Measurements from ENCODE around the gene LMBR1.
"Not testable (repeated sequence)": the region's sequence is repeated elsewhere in the genome, so short reads cannot be mapped to it uniquely, and the experiment has no call there.

Gene LMBR1

DNA sequence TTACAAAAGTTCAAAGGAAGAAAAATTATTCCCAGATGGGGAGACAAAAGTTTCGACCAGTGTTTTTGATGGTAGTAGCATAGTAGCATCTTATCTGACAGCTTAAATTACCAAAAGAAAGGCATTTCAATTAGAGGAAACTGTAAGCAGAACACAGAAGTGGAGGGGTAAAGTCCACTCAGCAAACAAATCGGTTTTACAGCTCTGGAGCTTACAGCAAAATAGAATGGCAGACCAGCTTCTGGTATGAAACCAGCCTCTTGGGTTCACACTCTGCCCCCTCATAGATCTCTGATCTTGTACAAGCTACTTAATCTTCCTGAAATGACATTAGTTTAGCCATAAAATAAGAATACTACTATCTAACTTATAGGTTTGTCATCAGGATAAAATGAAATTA is 133.8 kb downstream of the LMBR1 start:
- no peak for DNase-seq (ENCODE audit: low read depth, low spot score)

DNA sequence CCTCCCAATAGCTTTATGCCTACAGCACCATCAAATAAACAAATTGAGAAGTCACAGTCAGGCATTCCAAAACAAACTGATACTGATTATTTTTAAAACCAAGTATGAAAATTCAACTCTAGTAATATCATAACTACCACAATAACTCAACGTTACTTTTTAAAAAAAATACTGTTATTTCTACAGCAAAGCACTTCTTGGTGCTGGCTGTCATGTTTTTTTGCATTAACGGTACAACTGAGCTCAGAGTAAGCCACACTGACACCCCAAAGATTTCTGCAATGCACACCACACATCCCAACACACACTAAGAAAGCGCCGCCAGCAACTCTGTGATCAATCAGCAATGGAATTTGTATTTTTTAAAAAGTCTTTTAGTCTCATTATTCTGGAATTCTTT is 138.8 kb downstream of the LMBR1 start:
- DNase-seq (ENCODE audit: low read depth, low spot score), result no peak

DNA sequence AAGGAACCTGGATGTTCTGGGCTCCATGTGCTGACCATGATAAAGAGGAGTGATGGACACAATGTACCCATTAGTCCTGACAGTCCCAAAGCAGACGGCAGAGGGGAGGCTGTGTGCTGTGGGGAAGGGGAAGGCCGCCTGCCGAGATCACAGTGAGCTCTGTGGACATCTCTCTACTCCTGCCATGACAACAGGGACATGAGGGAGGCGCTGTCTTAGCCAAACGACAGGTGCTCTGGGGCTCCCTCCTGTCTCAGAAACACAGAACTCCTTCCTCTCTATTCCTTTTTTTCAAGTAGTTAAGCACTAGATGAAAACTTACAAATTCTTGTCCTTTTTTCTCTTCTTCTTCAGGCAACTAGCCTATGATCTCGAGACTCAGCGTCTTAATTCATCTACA is 139.4 kb downstream of the LMBR1 start:
- no peak for DNase-seq (ENCODE audit: low read depth, low spot score)

DNA sequence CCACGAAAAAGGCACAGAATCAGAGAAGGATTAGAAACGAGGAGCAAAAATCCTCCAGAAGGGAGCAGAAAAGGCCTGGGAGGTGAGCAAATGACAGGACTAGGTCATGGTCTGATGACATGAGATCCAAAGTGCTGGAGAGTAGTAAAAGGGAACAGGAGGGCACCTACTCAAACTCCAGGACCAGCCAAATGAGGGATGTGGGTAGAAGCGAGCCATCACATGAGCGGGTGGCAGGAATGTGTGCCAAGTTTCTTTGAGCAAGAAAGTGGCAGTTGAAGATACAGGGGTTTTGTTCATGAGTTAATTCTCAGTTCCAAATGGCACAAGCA is 139.8 kb downstream of the LMBR1 start:
- no peak for DNase-seq (ENCODE audit: low read depth, low spot score)

DNA sequence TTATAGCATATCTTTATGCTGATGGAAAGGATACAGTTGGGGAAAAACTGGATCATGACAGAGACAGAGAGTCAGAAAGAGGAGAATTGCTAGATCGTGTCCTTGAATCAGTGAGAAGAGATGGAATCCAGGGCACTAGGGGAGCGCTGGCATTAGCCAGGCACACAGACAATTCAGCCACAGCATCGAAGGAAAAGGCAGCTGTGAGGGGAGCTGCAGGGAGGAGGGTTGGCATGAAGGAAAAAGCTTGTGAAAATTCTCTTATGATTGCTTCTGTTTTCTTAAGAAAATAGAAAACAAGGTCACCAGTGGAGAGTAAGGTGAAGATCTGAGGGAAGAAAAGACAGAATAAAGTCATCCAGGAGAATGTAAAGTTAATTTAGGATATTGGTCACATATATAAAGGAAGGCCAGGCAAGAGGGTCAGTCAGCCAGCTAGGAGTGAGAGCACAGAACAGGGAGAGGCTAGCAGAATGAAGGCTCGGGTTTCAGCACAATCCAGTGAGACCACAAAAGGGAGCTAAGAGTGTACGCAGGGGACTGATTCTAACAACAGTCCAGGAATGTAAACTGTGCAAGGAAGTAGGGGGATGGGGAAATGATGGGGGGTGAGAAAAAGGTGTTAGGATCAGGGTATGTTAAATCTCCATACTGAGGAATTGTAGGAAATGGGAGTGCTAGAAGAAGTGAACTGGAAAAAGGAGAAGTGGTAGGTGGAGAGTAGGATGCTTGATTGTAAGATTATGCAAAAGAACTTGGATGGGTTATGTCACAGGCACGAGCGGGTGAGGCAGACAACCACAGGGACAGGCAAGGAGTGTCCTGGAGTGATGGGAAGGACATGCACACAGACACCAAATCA is 140.4 kb downstream of the LMBR1 start:
- DNase-seq (ENCODE audit: low read depth, low spot score), result no peak

DNA sequence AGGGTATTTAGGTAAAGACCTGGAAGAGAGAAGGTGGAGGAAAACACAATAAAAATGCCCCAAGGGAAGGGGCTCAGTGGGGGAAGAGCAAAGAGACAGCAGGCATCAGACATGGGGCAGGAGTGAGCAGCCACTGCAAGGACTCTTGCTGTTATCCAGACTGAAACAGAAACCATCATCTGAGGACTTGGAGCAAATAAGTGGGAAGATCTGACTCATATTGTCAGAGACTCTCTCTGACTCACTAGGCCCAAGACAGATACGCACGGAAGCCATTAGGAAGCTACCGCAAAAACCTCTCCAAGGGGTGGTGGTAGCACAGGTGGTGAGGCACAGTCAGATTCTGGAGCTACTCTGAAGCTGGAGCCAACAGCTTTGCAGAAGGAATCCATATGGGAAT is 141.7 kb downstream of the LMBR1 start:
- no peak for DNase-seq (ENCODE audit: low read depth, low spot score)

DNA sequence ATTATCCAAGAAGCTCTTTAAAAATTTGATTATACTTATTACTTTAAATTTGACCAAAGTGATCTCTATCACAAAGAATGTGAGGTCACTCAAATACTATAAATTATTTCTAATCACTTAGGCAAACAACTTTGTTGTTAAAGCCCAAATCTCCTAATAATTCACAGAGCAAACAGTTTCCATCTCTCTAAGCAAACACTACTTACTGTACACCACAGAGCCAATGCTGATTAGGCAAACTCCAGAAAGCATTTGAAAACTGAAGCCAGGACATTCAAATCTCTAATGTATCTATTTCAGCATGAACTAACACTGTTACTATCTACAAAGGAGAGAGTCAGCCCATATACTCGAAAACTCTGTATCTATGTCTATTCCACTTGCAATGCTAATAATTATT is 145.3 kb downstream of the LMBR1 start:
- DNase-seq (ENCODE audit: low read depth, low spot score), result no peak

DNA sequence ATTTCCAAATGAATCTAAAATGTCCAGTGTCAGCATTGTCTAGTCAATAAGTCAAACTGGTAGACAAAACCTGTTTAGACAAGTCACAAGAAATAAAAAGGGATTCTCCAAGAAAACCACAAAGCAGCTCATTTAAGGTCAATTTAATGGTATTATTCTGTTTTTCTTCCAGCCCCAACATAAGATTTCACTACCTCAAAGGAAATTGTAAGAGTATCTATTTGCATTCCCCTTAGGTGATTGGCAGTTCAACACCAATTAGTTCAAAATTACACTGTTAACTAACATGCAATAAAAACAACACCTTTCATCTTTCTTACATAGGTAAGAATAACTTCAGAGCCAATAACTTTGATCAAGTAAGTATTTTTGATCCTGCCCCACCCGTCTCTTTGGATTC is 146.1 kb downstream of the LMBR1 start:
- DNase-seq (ENCODE audit: low read depth, low spot score), result no peak

DNA sequence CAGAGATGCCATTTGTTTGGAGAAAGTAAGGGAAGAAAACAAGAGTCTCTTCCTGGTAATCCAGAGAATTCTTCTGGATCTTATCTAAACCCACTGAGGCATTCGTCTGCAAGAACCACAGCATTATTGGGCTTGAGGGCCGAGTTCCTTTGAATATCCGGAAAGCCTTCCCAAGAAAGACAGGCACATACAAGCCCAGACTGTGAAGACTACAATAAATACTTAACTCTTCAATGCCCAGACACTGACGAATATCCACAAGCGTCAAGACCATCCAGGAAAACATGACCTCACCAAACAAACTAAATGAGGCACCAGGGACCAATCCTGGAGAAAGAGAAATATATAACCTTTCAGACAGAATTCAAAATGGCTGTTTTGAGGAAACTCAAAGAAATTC is 153.4 kb downstream of the LMBR1 start:
- no peak for DNase-seq (ENCODE audit: low read depth, low spot score)

DNA sequence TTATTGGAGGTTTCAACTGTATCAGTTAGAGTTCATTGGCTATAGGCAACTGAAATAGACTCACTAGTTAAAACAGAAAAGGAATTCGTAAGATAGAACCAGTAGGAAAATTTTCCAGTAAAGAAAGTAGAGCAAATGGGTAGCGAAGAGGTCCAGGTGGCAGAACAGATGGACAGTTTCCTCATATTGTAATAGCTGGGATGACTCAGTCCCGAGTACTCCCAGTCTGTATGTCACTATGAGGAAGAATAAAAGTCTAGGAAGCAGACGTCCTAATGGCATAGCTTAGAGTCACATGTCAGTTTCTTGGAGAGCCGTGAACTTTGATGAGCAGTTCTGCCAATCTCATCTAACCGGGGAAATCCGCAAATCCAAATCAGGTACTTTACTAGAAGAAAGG is 157.1 kb downstream of the LMBR1 start:
- no peak for DNase-seq (ENCODE audit: low read depth, low spot score)

DNA sequence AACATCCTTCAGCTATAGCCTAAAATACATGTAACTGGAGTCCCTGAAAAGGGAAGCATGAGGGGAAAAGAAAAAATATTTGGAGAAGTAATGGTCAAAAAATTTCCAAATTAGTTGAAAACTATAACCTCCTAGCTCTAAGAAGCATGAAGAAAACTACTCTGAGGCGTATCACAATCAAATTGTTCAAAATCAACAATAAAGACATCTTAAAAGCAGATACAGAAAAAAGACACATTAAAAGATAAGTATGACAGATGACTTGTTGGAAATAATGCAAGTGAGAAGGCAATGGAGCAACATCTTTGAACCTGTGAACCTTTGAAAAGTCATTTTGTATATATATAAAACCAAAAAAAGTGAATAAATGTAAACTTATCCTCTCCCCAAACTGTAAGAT is 159.3 kb downstream of the LMBR1 start:
- no peak for DNase-seq (ENCODE audit: low read depth, low spot score)

DNA sequence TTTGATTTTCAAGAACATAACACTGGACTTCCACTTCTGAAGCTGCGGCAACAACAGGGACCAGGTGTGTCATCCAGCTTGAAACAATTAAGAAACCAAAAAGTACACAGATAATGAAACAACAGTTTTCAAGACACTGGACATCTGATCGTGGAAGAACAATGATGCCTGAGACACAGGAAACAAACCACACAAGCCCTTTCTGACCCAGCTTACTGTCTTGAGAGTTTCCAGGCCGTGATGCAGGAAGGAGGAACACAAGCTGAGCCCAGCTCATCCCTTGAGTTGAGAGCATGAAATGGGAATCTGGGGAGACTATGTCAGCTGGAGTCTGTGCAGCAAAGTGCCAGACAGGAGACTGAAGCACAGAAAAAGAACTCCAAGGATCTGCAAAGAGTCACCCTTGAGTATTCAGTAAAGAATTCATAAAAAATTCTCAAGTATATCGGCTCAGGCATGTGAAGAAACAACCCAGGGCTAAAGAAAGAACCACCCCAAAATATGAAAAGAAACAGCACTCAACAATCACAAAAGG is 160.8 kb downstream of the LMBR1 start:
- no peak for DNase-seq (ENCODE audit: low read depth, low spot score)

DNA sequence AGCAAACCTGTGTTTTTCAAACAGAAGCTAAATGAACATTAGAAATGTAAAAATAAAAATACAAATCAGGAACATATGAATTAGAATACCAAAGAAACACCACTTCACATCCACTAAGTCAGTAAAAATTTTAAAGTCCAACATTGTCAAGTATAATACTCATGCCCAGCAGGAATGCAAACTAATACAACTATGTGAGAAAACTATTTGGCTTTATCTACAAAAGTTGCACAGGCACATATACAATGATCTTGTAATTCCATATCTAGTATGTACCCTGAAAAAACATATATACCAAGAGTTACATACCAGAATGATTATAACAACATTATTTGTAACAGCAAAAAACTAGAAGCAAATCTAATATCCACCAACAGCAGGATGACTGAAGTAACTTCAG is 161.3 kb downstream of the LMBR1 start:
- DNase-seq (ENCODE audit: low read depth, low spot score), result no peak

DNA sequence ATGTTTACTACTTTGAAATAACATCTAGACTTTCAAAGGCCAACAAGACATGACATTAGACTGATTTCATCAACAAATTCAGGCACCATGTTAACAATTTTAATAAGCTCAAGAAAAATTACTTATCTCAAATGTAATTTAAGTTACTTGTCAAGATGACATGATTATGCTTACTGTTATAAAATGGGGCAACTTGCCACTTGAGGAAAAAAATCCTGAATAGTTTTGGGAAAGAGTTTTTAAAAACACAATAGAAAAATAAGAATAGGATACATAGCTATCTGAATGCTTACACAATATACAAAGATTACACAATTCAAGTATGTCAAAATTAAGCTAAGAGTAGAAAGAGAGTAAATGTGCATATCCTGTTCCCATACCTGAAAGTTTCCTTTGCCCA is 167.0 kb downstream of the LMBR1 start:
- DNase-seq (ENCODE audit: low read depth, low spot score), result no peak

DNA sequence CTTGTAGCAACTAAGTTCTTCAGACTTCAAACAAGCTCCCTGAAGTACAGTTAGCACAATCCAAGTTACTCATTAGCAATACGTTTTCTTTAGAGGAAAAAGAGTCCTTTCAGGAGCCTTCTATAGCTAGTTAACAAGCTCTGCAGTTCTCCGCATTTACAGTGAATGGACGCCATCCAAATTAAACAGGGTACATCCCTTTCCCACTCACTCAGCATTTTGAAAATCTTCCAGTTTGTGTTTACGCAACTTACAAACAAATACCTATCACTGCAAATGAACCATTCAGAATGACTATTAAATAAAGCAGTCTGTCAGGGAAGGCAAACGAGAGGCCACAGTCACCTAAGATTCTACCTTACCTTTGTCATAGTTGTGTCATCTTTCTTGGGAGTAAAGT is 167.9 kb downstream of the LMBR1 start:
- DNase-seq (ENCODE audit: low read depth, low spot score), result peak; percentile 26

DNA sequence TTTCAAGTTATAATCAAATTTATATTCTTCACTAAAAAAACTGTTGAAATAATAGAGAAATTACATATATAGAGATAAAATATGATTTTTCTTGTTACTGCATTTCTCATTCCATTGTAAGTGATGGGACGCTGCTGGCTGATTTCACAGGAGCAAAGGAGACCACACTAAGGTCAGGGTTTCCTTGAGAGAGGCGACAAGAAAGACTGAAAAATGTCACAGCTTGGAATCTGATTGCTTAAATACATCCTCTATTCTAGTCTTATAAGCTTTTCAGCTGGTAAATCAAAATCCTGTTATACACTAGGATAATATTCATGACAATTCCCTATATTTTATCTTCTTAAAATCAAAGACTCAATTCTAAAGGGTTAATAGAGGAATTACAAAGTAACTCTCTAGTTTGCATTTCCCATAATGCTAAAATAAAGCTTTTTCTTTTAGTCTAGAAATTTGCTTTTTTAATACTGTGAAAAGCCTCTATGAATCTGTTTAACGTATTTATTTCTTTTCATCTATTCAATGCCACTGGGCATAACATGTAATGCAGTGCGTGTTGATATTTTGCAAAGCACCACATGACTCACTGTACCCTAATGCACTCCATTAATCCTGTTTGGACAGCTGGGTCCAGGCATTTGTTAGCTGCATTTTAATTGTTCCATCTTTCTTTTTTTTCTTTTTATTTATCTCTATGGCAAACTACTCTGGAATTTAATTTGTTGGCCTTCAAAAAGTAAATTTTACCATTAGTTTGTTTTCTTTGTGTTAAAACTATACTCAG is 170.7 kb downstream of the LMBR1 start:
- peak; percentile 37 for DNase-seq (ENCODE audit: low read depth, low spot score)

DNA sequence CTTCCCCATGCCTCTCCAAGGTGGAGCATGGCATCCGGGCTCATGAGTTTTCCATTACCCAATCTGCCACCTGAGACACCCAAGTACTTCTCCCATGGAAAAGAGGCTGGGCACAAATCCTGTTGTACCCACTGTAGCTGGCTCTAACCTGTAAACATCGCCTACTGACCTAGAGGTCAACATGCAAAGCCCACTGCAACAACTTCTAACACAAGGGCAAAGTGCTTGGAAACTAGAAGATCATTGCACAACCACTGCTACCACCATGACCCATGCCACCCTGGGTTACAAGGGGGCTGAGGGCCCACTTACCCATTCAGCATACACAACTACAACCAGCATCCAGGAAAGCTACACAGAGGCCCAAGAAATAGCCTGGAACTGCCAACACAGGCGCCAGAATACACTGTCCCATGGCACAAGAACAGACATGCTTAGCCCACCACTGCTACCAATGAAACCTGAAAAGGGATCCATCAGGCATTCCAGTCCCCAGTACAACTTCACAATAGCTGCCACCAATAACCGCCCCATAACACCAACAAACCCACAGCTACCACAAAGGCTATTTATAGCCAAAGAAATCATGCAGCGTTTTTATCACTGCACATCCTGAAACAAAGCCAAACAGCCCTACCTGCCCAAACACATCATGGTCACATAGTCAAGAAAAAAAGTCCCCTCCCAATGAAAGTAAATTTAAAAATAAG is 189.1 kb downstream of the LMBR1 start:
- DNase-seq (ENCODE audit: low read depth, low spot score), result no peak

DNA sequence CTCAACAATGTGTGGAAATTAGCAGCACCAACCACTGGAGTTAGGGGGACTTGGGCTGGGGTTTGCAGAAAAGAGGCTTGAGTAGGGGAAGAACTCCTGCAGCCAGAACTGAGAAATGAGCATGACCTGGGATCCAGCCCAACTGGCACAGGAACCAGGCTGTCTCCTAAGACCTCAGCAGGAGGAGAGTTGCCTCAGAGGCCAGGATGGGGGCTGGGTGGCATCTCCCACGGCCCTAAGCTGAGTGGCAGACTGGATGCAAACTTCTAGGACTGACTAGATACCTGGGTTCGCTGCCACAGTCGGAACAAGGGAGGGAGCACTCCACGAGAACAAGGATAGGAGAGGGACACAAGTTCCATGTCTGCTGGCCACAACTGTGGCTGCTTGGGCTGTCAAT is 189.8 kb downstream of the LMBR1 start:
- DNase-seq (ENCODE audit: low read depth, low spot score), result no peak

DNA sequence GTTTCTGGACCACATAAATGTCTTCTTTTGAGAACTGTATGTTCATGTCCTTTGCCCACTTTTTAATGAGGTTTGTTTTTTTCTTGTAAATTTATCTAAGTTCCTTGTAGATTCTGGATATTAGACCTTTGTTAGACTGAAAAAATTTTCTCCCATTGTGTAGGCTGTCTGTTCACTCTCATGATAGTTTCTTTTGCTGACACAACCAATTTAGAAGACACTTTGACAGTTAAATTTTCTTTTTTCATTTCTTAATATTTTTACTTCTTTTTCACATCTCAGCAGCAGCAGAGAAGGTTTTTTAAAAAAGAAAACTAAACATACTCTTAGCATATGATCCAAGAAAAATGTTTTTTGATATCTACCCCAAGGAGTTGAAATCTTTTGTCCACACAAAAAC is 190.6 kb downstream of the LMBR1 start:
- DNase-seq (ENCODE audit: low read depth, low spot score), result no peak

DNA sequence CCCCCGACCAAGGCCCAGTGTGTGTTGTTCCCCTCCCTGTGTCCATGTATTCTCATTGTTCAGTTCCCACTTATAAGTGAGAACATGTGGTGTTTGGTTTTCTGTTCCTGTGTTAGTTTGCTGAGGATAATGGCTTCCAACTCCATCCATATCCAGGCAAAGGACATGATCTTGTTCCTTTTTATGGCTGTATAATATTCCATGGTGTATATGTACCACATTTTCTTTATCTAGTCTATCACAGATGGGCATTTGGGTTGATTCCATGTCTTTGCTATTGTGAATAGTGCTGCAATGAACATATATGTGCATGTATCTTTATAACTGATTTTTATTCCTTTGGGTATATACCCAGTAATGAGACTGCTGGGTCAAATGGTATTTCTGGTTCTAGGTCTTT is 191.2 kb downstream of the LMBR1 start:
- DNase-seq (ENCODE audit: low read depth, low spot score), result not testable (repeated sequence)

DNA sequence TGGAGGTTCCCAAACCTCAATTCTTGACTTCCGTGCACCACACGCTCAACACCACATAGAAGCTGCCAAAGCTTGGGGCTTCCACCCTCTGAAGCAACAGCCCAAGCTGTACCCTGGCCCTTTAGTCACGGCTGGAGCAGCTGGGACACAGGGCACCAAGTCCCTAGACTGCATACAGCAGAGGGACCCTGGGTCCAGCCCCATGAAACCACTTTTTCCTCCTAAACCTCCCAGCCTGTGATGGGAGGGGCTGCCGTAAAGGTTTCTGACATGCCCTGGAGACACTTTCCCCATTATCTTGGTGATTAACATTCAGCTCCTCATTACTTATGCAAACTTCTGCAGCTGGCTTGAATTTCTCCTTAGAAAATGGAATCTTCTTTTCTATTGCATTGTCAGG is 194.5 kb downstream of the LMBR1 start:
- not testable (repeated sequence) for DNase-seq (ENCODE audit: low read depth, low spot score)

DNA sequence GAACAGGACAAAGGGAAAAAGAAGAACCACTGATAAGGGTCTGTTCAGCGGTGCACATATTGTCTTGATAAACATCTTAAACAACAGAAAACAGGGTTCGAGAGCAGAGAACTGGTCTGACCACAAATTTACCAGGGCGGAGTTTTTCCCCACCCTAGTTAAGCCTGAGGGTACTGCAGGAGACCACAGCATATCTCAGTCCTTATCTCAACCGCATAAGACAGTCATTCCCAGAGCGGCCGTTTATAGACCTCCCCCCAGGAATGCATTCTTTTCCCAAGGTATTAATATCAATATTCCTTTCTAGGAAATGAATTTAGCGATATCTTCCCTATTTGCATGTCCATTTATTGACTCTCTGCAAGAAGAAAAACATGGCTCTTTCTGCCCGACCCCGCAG is 195.7 kb downstream of the LMBR1 start:
- not testable (repeated sequence) for DNase-seq (ENCODE audit: low read depth, low spot score)

Data from brain pericyte (primary cell).